ENCODE measurements around the gene SGPL1. TPM values are rescaled to one million over a fixed set of nuclear protein-coding genes. Genes with fewer than 3 reads are reported as not detected.
A peak's percentile ranks its signal among the peaks of the same experiment; 100 is the strongest.
"Not testable (repeated sequence)": the region's sequence is repeated elsewhere in the genome, so short reads cannot be mapped to it uniquely, and the experiment has no call there.

The SGPL1 gene
- polyA plus RNA-seq, 3 donors from 2014 or later = 19.8 to 25.9 (median 20.3) TPM

GRCh38 chr10:70917226-70917625 lies 101.5 kb downstream of the SGPL1 start:
- no peak for DNase-seq
- H3K4me3 Mint-ChIP-seq = no peak overlapping the region
- H3K27me3 Mint-ChIP-seq (ENCODE audit: low read depth in 3 of 3) = peaks cover 5 to 8% (median 5%) of the 10 kb centered on the region in 3 donors
- no peak overlapping the region for H3K27ac Mint-ChIP-seq
- no peaks in the 10 kb centered on the region for H3K4me1 Mint-ChIP-seq
- no peaks in the 10 kb centered on the region for H3K9me3 Mint-ChIP-seq
- peaks cover 0 to 3% (median 0%) of the 10 kb centered on the region in 3 donors for H3K36me3 Mint-ChIP-seq

- no peak overlapping the region for H3K27ac Mint-ChIP-seq
- H3K9me3 Mint-ChIP-seq = no peaks in the 10 kb centered on the region
- H3K36me3 Mint-ChIP-seq = peaks cover 0 to 3% (median 0%) of the 10 kb centered on the region in 3 donors
- H3K27me3 Mint-ChIP-seq (ENCODE audit: low read depth in 3 of 3) = peaks cover 5 to 8% (median 5%) of the 10 kb centered on the region in 3 donors
- no peak overlapping the region for H3K4me3 Mint-ChIP-seq
- H3K4me1 Mint-ChIP-seq = no peaks in the 10 kb centered on the region
- DNase-seq = no peak
Measured at GRCh38 chr10:70917635-70918034, 101.9 kb downstream of the SGPL1 start.

DNA sequence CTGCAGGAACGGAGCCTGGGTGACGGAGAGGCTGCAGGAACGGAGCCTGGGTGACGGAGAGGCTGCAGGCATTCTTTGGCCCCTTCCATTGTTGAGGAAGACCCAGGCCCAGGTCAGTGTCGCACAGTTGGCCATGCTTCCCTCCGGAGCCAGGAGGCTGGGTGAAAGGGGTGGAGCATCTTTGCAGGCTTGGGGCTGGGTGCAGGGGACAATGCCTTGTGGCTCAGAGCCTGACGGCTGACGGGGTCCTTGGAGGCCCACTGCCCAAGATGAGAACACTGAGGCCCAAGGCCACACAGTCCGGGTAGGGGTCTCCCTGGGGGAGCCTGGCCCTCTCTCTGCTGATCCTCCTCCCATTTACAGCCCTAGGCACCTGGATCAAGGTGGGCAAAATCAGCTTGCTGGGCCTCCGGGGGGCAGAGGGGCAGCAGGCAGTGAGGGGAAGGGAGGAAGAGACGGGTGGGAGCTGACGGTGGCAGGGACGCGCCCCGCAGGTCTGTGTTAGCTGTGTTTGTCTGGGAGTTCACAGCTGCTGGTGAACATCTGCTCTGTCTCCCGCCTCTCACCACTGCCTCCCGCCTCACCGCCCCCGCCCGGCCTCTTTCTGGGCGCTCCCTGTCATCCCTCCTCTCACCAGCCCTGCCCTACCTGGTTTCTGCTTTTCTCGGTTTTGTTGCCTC lies 103.2 kb downstream of the SGPL1 start:
- H3K9me3 Mint-ChIP-seq = no peaks in the 10 kb centered on the region
- H3K4me1 Mint-ChIP-seq = no peaks in the 10 kb centered on the region
- H3K27me3 Mint-ChIP-seq (ENCODE audit: low read depth in 3 of 3) = peaks cover 4 to 8% (median 5%) of the 10 kb centered on the region in 3 donors
- no peaks in the 10 kb centered on the region for H3K36me3 Mint-ChIP-seq
- no peak overlapping the region for H3K27ac Mint-ChIP-seq
- H3K4me3 Mint-ChIP-seq = no peak overlapping the region
- no peak for DNase-seq

DNA sequence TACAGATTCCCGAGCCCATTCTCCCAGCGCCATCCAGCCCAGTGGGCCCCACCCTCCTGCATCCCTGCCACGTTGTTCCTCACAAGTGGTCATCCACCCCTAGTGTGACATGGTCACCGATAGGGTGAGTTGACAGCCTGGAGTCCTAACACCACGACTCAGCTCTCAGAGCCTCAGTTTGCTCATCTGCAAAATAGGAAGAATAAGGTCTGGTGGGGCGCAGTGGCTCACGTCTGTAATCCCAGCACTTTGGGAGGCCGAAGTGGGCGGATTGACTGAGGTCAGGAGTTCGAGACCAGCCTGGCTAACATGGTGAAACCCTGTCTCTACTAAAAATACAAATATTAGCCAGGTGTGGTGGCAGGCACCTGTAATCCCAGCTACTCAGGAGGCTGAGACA lies 104.2 kb downstream of the SGPL1 start:
- H3K4me3 Mint-ChIP-seq; H3K4me1 Mint-ChIP-seq; H3K27ac Mint-ChIP-seq; H3K9me3 Mint-ChIP-seq; DNase-seq; H3K36me3 Mint-ChIP-seq; H3K27me3 Mint-ChIP-seq (ENCODE audit: low read depth in 3 of 3): not testable (repeated sequence)

DNA sequence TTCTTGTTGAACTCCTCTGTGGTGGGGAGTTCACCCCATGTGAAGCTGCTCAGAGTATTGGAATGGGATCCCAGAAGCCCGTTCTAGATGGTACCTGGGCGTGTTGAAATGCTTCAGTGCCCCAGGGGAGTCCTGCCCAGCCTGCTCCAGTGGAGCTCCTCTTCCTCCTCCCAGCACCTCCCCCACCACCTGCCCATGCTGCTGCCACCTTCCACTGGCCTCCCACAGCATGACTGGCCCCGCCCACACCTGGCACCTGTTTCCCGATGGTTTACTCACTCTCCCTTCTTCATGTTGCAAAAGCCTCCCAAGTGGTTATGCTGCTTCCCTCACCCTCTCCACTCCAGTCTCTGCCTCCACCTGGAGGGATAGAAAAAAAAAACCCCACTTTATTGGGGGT lies 104.8 kb downstream of the SGPL1 start:
- Mint-ChIP-seq H3K4me1 (peaks cover 0 to 6% of the 10 kb centered on the region in 2 donors), H3K9me3 (no peaks in the 10 kb centered on the region), H3K27me3 (ENCODE audit: low read depth in 3 of 3) (peaks cover 1 to 7% (median 2%) of the 10 kb centered on the region in 3 donors), H3K4me3 (no peak overlapping the region), H3K27ac (no peak overlapping the region), H3K36me3 (no peaks in the 10 kb centered on the region)
- no peak for DNase-seq

- Mint-ChIP-seq H3K9me3 (no peaks in the 10 kb centered on the region), H3K4me3 (no peak overlapping the region), H3K4me1 (peaks cover 0 to 6% of the 10 kb centered on the region in 2 donors), H3K27ac (no peak overlapping the region), H3K27me3 (ENCODE audit: low read depth in 3 of 3) (peaks cover 0 to 4% (median 0%) of the 10 kb centered on the region in 3 donors), H3K36me3 (no peaks in the 10 kb centered on the region)
- DNase-seq = no peak
Measured at GRCh38 chr10:70921285-70921684, 105.5 kb downstream of the SGPL1 start.

- Mint-ChIP-seq H3K27ac (no peak overlapping the region), H3K4me1 (peaks cover 0 to 6% of the 10 kb centered on the region in 2 donors), H3K36me3 (no peaks in the 10 kb centered on the region), H3K9me3 (no peaks in the 10 kb centered on the region), H3K27me3 (ENCODE audit: low read depth in 3 of 3) (peaks cover 0 to 4% (median 3%) of the 10 kb centered on the region in 3 donors), H3K4me3 (no peak overlapping the region)
- no peak for DNase-seq
Measured at GRCh38 chr10:70923696-70924095, 107.9 kb downstream of the SGPL1 start.

DNA sequence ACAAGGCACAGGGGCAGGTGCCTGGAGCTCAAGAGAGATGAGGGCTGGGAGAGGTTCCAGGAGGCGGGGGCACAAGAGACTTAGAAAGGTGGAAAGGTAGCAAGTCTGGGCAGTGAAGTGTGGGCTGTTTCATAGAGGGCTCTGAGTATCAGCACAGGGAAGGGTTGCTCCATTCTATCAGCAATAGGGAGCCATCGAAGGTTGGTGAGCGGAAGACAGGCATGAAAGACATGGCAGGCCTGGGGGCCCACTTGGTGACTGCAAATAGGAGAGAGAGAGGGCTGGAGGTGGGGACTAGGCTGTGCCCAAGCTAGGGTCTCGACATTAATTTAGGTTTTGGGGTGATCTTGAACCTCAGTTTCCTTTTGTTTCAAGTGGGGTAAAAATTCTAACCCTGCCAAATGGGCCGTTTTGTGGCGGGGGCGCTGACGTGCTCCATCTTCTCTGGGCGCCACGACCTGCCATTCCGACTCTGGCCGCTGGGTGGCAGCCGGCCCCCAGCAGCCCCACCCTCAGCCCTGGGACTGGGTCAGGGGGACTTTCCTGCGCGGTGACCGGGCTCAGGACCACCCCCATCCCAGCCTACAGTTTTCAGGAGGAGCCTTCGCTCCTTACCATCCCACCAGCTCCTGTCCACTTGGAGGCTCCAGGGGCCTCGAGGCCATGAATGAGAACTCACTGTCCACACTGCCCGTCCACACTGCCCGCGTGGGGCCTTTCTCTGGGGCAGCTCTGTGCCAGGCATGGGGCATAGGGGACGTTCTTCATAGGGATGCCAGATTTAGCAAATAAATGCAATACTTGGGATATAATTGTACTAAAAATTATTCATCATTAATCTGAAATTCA lies 109.9 kb downstream of the SGPL1 start:
- Mint-ChIP-seq H3K27ac (no peak overlapping the region), H3K4me1 (peaks cover 0 to 6% of the 10 kb centered on the region in 2 donors)
- peak; percentile 33 to 48 (median 46) for DNase-seq

DNA sequence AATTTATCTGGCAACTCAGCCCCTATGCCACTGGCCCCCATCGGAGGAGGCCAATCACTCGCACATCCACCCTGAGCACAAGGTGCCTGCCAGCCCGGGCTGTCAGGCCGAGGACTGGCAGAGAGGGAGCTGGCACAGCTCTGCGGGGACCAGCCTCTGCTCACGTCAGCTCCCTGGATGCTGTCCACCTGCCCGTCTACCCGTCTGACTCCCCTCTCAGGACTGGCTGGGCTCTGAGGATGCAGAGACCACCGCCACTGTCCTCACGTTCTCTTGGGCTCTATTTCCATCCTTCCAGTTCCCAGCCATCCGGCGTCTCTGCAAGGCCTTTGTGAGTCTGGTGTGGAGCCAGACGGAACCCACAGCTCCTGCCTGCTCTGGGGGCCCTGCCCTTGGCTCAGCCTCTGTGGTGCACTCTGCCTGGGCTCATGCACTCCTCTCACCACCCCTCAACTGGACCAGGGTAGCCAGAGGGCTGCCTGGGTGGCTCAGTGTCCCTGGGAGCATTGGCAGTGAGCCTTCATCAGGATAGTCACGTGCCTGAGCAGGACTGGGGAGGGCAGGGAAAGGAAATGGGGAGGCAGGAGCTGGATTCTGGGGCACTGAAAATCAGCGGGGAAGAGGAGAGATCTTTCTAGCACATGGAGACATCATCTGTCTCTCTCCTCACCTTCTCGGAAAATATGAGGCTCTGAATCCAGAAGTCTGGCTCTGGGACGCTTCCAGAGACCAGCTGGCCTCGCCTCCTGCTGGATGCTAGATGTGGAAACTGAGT lies 110.7 kb downstream of the SGPL1 start:
- H3K4me3 Mint-ChIP-seq = no peak overlapping the region
- H3K27ac Mint-ChIP-seq = no peak overlapping the region
- H3K36me3 Mint-ChIP-seq = no peaks in the 10 kb centered on the region
- no peak for DNase-seq
- no peaks in the 10 kb centered on the region for H3K9me3 Mint-ChIP-seq
- H3K27me3 Mint-ChIP-seq (ENCODE audit: low read depth in 3 of 3) = peaks cover 2 to 4% (median 3%) of the 10 kb centered on the region in 3 donors
- peaks cover 0 to 6% of the 10 kb centered on the region in 2 donors for H3K4me1 Mint-ChIP-seq

More for the DNA sequence above, 109.9 kb downstream of the SGPL1 start:
- H3K36me3 Mint-ChIP-seq = no peaks in the 10 kb centered on the region
- peaks cover 2 to 4% (median 3%) of the 10 kb centered on the region in 3 donors for H3K27me3 Mint-ChIP-seq (ENCODE audit: low read depth in 3 of 3)
- no peak overlapping the region for H3K4me3 Mint-ChIP-seq
- no peaks in the 10 kb centered on the region for H3K9me3 Mint-ChIP-seq

DNA sequence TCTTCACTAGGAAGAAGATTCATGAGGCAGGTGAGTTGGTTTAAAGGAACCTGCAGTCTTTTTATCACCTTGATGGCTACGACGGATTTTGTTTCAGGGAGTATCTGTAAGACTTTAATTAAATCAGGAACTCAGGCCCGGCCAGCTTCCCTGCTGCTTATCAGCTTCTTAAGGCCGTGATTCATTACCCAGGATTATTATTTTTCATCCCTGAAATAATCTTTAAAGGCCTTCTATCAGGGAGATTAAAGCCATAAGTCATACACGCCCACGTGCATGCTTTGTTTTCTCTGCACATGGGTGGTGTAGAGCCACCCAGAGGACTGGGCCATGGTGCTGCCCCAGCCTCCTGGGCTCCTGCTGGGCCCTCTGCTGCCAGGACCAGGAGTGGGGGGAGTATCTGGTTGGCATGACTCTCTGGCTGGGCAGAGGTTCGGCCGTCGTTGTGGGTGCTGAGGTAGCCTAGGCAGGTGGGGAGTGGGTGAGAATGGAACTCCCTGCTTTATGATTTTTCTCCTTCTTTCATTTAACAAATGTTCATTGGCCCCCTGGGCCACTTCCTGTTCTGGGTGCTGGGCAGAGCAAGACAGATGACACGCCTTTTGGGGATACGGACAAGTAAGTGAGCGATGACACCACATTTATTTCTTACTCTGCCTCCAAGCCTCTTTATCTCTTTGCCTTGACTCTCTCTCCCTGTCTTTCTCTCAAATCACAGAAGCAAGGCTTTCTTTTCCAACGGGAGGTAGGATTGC lies 111.6 kb downstream of the SGPL1 start:
- Mint-ChIP-seq H3K4me1 (peaks cover 0 to 6% of the 10 kb centered on the region in 2 donors), H3K27me3 (ENCODE audit: low read depth in 3 of 3) (peaks cover 0 to 3% (median 2%) of the 10 kb centered on the region in 3 donors), H3K4me3 (no peak overlapping the region), H3K9me3 (no peaks in the 10 kb centered on the region), H3K27ac (peak overlapping the region in 1 of 6 donors; percentile 51), H3K36me3 (no peaks in the 10 kb centered on the region)
- no peak for DNase-seq

- Mint-ChIP-seq H3K36me3 (no peaks in the 10 kb centered on the region), H3K4me1 (peaks cover 0 to 6% of the 10 kb centered on the region in 2 donors), H3K27me3 (ENCODE audit: low read depth in 3 of 3) (peaks cover 0 to 3% (median 2%) of the 10 kb centered on the region in 3 donors), H3K9me3 (no peaks in the 10 kb centered on the region), H3K4me3 (no peak overlapping the region), H3K27ac (no peak overlapping the region)
- no peak for DNase-seq
Measured at GRCh38 chr10:70928140-70928539, 112.4 kb downstream of the SGPL1 start.

DNA sequence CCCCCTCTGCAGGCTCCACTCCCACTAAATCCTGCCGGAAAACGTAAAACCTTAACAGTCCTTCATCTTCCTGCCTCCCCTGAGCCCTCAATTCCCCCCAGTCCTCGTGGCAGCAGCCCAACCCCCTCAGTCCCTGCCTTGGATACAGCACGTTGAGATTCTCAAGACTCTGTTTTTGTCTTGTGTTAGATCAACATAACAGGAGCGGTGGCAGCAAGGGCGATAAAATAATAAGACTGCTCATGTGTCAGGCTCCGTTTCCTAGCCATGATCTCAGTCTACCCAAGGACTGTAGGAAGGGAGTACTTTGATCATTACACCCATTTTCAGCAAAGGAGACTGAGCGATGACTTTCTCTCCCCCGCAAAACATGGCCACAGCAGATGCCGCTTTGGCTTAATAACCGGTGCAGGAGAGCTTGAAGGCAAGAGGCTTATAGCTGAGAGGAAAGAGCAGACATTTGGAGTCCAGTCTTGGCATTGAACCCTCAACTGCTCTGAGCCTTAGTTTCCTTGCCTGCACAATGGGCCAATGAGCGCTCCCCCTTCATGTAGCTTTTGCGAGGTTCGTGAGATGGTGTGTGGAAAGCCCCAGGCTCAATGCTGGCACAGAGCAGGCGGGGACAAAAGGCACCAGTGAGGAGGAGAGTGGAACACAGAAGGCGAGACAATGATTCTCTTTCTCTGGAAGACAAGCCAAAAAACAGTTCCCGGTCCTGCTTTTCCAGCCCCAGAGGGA lies 114.7 kb downstream of the SGPL1 start:
- H3K4me3 Mint-ChIP-seq = no peak overlapping the region

More for the DNA sequence above, 114.7 kb downstream of the SGPL1 start:
- DNase-seq = no peak
- H3K27ac Mint-ChIP-seq = no peak overlapping the region
- peaks cover 0 to under 1% of the 10 kb centered on the region in 2 donors for H3K4me1 Mint-ChIP-seq
- no peaks in the 10 kb centered on the region for H3K36me3 Mint-ChIP-seq
- H3K9me3 Mint-ChIP-seq = no peaks in the 10 kb centered on the region
- H3K27me3 Mint-ChIP-seq (ENCODE audit: low read depth in 3 of 3) = peaks cover 0 to 6% (median 2%) of the 10 kb centered on the region in 3 donors
